Transverse colon (tissue), 4 donors: ENCODE results near the gene SCG5.

ENCODE experiments used
- EP300 ChIP-seq: sonication (generic); formaldehyde crosslinking; IDR thresholded peaks from one replicate; pipeline ENCODE4 v1.6.1; 2017; ENCODE audit warnings: antibody characterized with exemption, low read depth
- POLR2A ChIP-seq: fragments of 450-650 bp; IDR thresholded peaks from one replicate; pipeline ENCODE4 v1.6.1; 2016; ENCODE audit warnings: antibody characterized with exemption, mild to moderate bottlenecking, moderate library complexity
- POLR2AphosphoS5 ChIP-seq, 3 donors: sonication (generic); formaldehyde crosslinking; IDR thresholded peaks; one replicate each; pipeline ENCODE4 v1.6.1; 2016; ENCODE audit warnings: antibody characterized with exemption in 3 of 3
- TF ChIP-seq, protein P1 (sequence below), 5 experiments: fragments of 200-600 bp in 3 of 5; fragments of 450-650 bp in 2 of 5; sonication (generic) in 3 of 5; IDR thresholded peaks; 1 replicate in 2 of 5; 2 replicates in 3 of 5; pipeline ENCODE4 v1.5.1; 2016 to 2017; ENCODE audit warnings: antibody characterized with exemption in 5 of 5, inconsistent platforms in 3 of 5, mild to moderate bottlenecking in 2 of 5, moderate library complexity in 1 of 5

DNA sequence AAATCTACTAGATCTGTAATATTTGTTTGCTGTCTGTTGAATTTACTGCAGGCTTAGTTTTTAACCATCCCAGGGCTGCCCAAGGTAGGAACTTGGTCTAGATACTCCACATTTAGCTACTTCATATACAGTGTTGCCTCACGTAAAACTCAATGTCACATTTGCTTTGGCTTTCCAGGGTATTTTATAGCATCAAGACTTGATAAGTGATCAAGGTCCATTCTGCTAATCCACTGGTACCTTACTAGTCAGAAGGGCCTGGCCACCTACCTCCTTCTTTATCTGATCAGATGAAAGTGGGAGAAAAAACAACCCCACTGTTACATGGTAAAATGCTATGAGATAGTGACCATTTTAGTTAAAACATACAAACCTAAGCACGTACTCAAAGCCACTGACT lies 50.8 kb downstream of the SCG5 start:
- TF ChIP-seq, protein P1, sequence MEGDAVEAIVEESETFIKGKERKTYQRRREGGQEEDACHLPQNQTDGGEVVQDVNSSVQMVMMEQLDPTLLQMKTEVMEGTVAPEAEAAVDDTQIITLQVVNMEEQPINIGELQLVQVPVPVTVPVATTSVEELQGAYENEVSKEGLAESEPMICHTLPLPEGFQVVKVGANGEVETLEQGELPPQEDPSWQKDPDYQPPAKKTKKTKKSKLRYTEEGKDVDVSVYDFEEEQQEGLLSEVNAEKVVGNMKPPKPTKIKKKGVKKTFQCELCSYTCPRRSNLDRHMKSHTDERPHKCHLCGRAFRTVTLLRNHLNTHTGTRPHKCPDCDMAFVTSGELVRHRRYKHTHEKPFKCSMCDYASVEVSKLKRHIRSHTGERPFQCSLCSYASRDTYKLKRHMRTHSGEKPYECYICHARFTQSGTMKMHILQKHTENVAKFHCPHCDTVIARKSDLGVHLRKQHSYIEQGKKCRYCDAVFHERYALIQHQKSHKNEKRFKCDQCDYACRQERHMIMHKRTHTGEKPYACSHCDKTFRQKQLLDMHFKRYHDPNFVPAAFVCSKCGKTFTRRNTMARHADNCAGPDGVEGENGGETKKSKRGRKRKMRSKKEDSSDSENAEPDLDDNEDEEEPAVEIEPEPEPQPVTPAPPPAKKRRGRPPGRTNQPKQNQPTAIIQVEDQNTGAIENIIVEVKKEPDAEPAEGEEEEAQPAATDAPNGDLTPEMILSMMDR (IDR thresholded peaks at IDR 0.05), result no peak
- TF ChIP-seq POLR2A, result no peak
- no peak for TF ChIP-seq EP300
- TF ChIP-seq POLR2AphosphoS5 (IDR thresholded peaks at IDR 0.05), result no peak
